GM08714 (cell line): ENCODE data around the gene PDCD11.
A peak's percentile ranks its signal among the peaks of the same experiment; 100 is the strongest.
"Not testable (repeated sequence)": the region's sequence is repeated elsewhere in the genome, so short reads cannot be mapped to it uniquely, and the experiment has no call there.

ENCODE experiments used
- H3K4me3 ChIP-seq: fragments of 200-500 bp; sonication (Bioruptor generic); 2 replicates; pipeline ENCODE4 v1.5.1; 2014; ENCODE audit warnings: mild to moderate bottlenecking, low read length, inconsistent platforms
- ZNF274 ChIP-seq: IDR thresholded peaks from 2 replicates; pipeline ENCODE4 v1.6.1; 2012; ENCODE audit warnings: mild to moderate bottlenecking, low read depth, low read length

The PDCD11 gene

GRCh38 chr10:103396067-103396788 lies at the start of gene PDCD11, which contains the start of gene ATP5MK:
TSS of gene PDCD11 (plus strand) at chr10:103396626. CDS start at chr10:103398427, 1,801 bp downstream.
TSS of gene ATP5MK (minus strand) at chr10:103396475. CDS start at chr10:103392457, 4,018 bp downstream.
- TF ChIP-seq ZNF274 = no peak
- H3K4me3 ChIP-seq = peak within 1 kb of the TSS; percentile 95

GRCh38 chr10:103350175-103350516 lies 46.3 kb upstream of the PDCD11 start:
- TF ChIP-seq ZNF274 = no peak
- H3K4me3 ChIP-seq = peak overlapping the region; percentile 93

- peak within 1 kb of the TSS; percentile 93 for H3K4me3 ChIP-seq
- TF ChIP-seq ZNF274 = no peak
Measured at GRCh38 chr10:103350517-103351260, 45.7 kb upstream of the PDCD11 start, which contains the start of gene PCGF6. TSS of gene PCGF6 (minus strand) at chr10:103351140. CDS start at chr10:103351066, 74 bp downstream.

- TF ChIP-seq ZNF274 = no peak
- no peak overlapping the region for H3K4me3 ChIP-seq
Measured at GRCh38 chr10:103353281-103353680, 43.1 kb upstream of the PDCD11 start.

- not testable (repeated sequence) for H3K4me3 ChIP-seq
Measured at GRCh38 chr10:103354567-103354966, 41.9 kb upstream of the PDCD11 start.

- TF ChIP-seq ZNF274 = no peak
- no peak overlapping the region for H3K4me3 ChIP-seq
Measured at GRCh38 chr10:103355906-103356599, 40.4 kb upstream of the PDCD11 start.

- H3K4me3 ChIP-seq = not testable (repeated sequence)
Measured at GRCh38 chr10:103359493-103359892, 36.9 kb upstream of the PDCD11 start.

- H3K4me3 ChIP-seq = not testable (repeated sequence)
Measured at GRCh38 chr10:103360791-103361190, 35.6 kb upstream of the PDCD11 start.

- TF ChIP-seq ZNF274 = no peak
- peak overlapping the region; percentile 87 for H3K4me3 ChIP-seq
Measured at GRCh38 chr10:103367379-103367781, 29.0 kb upstream of the PDCD11 start.

- peak within 1 kb of the TSS; percentile 87 for H3K4me3 ChIP-seq
- TF ChIP-seq ZNF274 = no peak
Measured at GRCh38 chr10:103367782-103368518, 28.5 kb upstream of the PDCD11 start, which contains the start of gene TAF5. TSS of gene TAF5 (plus strand) at chr10:103367976. CDS start at chr10:103367990, 14 bp downstream.

GRCh38 chr10:103373544-103373943 lies 22.9 kb upstream of the PDCD11 start:
- H3K4me3 ChIP-seq = no peak overlapping the region
- no peak for TF ChIP-seq ZNF274

- no peak for TF ChIP-seq ZNF274
- H3K4me3 ChIP-seq = no peak overlapping the region
Measured at GRCh38 chr10:103374263-103374662, 22.2 kb upstream of the PDCD11 start.

GRCh38 chr10:103382769-103383168 lies 13.7 kb upstream of the PDCD11 start:
- TF ChIP-seq ZNF274 = no peak
- no peak overlapping the region for H3K4me3 ChIP-seq

GRCh38 chr10:103394180-103394579 lies 2.2 kb upstream of the PDCD11 start:
- TF ChIP-seq ZNF274 = no peak
- no peak overlapping the region for H3K4me3 ChIP-seq
